HCT116 (cell line): Measurements from ENCODE around the gene NCAPH2. TPM values are rescaled to one million over a fixed set of nuclear protein-coding genes. Genes with fewer than 3 reads are reported as not detected.

Experiments used
- ATAC-seq: fragments of 200-7000 bp; cut with Tn5 transposase; 2 replicates; pipeline ENCODE4 v1.9.1; 2020; ENCODE audit warnings: mild to moderate bottlenecking, moderate library complexity
- BruUV-seq: library from RNA; stranded (reverse); fragments of 400-500 nt; replicated peaks from 2 replicates; lab custom pipeline; 2021; lab: Mats Ljungman, UMichigan
- CTCF ChIA-PET: fragments of 300-600 bp; sonication (Branson Sonifier 250); formaldehyde crosslinking; loops from one replicate; lab custom pipeline; 2021; ENCODE audit warnings: antibody characterized with exemption; lab: Charles Lee
- POLR2A ChIA-PET: fragments of 300-600, 350-600 bp; sonication (Branson Sonifier 250); formaldehyde crosslinking; loops from one replicate; lab custom pipeline; 2021; ENCODE audit warnings: antibody characterized with exemption; lab: Charles Lee
- RAD21 ChIA-PET, 2 experiments: fragments of 300-600 bp; sonication (Branson Sonifier 250); formaldehyde crosslinking; loops; one replicate each; lab custom pipeline; 2023; ENCODE audit warnings: low total read pairs in 2 of 2; ENCODE audit not compliant: uncharacterized antibody in 2 of 2, unreplicated experiment in 2 of 2, low non-redundant PET in 1 of 2; lab: Charles Lee
- DNase-seq: peaks from one replicate; pipeline ENCODE4 v3.0.0-alpha.2; 2010; ENCODE audit warnings: low read depth, low spot score
- H2AFZ ChIP-seq: fragments of 200-600 bp; shearing (Covaris generic), sonication (generic); 2 replicates; pipeline ENCODE4 v1.6.1; 2017; ENCODE audit warnings: low read depth, mixed run types, mixed read lengths, antibody characterized with exemption, low read length; ENCODE audit not compliant: poor library complexity, severe bottlenecking
- H3K27ac ChIP-seq: 2 replicates; pipeline ENCODE4 v1.5.1; 2012; ENCODE audit warnings: low read depth, low read length
- H3K27me3 ChIP-seq: fragments of 200-600 bp; sonication (generic); 2 replicates; pipeline ENCODE4 v1.6.1; 2016; ENCODE audit warnings: mixed run types, low read length, mixed read lengths; ENCODE audit not compliant: insufficient read depth
- H3K36me3 ChIP-seq, 2 experiments: fragments of 200-500 bp in 1 of 2; fragments of 200-600 bp in 1 of 2; sonication (Bioruptor generic) in 1 of 2; sonication (generic) in 1 of 2; 2 replicates each; pipeline versions ENCODE4 v1.5.1 to v1.6.1; 2014 to 2016; ENCODE audit warnings: low read length in 2 of 2, inconsistent platforms in 1 of 2, mixed read lengths in 1 of 2, mixed run types in 1 of 2; ENCODE audit not compliant: insufficient read depth in 2 of 2, control insufficient read depth in 1 of 2
- H3K4me1 ChIP-seq, 2 experiments: fragments of 200-600 bp in 1 of 2; sonication (generic) in 1 of 2; 2 replicates each; pipeline versions ENCODE4 v1.5.1 to v1.6.1; 2012 to 2017; ENCODE audit warnings: low read length in 2 of 2, inconsistent platforms in 1 of 2, mild to moderate bottlenecking in 1 of 2, mixed read lengths in 1 of 2, mixed run types in 1 of 2, moderate library complexity in 1 of 2; ENCODE audit not compliant: insufficient read depth in 2 of 2, control insufficient read depth in 1 of 2
- H3K4me2 ChIP-seq: fragments of 200-600 bp; sonication (generic); 2 replicates; pipeline ENCODE4 v1.6.1; 2017; ENCODE audit warnings: mixed run types, low read length, mixed read lengths
- H3K4me3 ChIP-seq, 2 experiments: fragments of 200-600 bp in 1 of 2; sonication (generic) in 1 of 2; replicated peaks in 1 of 2; 2 replicates each; pipeline ENCODE4 v1.5.1; 2011 to 2016; ENCODE audit warnings: low read length in 2 of 2, control low read depth in 1 of 2, low read depth in 1 of 2, mild to moderate bottlenecking in 1 of 2, mixed read lengths in 1 of 2, mixed run types in 1 of 2
- H3K79me2 ChIP-seq: fragments of 200-600 bp; sonication (generic); 2 replicates; pipeline ENCODE4 v1.6.1; 2017; ENCODE audit warnings: mild to moderate bottlenecking, mixed run types, low read length, moderate library complexity, mixed read lengths; ENCODE audit not compliant: insufficient read depth
- H3K9ac ChIP-seq: fragments of 200-600 bp; sonication (generic); 2 replicates; pipeline ENCODE4 v1.6.1; 2016; ENCODE audit warnings: low read length, mixed read lengths
- H3K9me2 ChIP-seq: fragments of 200-600 bp; sonication (generic), shearing (Covaris generic); 2 replicates; pipeline ENCODE4 v1.6.1; 2017; ENCODE audit warnings: mixed run types, mild to moderate bottlenecking, moderate library complexity; ENCODE audit not compliant: insufficient read depth
- H3K9me3 ChIP-seq, 2 experiments: fragments of 200-500 bp in 1 of 2; fragments of 200-600 bp in 1 of 2; sonication (Bioruptor generic) in 1 of 2; sonication (generic) in 1 of 2; 2 replicates each; pipeline ENCODE4 v1.6.1; 2014 to 2017; ENCODE audit warnings: low read length in 2 of 2, mixed read lengths in 2 of 2, inconsistent platforms in 1 of 2, low read depth in 1 of 2, mild to moderate bottlenecking in 1 of 2, mixed run types in 1 of 2, moderate library complexity in 1 of 2; ENCODE audit not compliant: control insufficient read depth in 1 of 2, insufficient read depth in 1 of 2
- H4K20me1 ChIP-seq: fragments of 200-600 bp; sonication (generic), shearing (Covaris generic); 2 replicates; pipeline ENCODE4 v1.6.1; 2017; ENCODE audit warnings: mixed run types, mild to moderate bottlenecking, moderate library complexity; ENCODE audit not compliant: insufficient read depth
- CBX3 ChIP-seq: IDR thresholded peaks from 2 replicates; pipeline ENCODE4 v1.6.1; 2012; ENCODE audit warnings: low read depth
- EZH2 ChIP-seq: fragments of 200-600 bp; sonication (generic); IDR thresholded peaks from 2 replicates; pipeline ENCODE4 v1.6.1; 2017; ENCODE audit warnings: antibody characterized with exemption, mixed run types
- JUND ChIP-seq: IDR thresholded peaks from 2 replicates; pipeline ENCODE4 v1.6.1; 2012
- MAX ChIP-seq: IDR thresholded peaks from 2 replicates; pipeline ENCODE4 v1.6.1; 2012
- POLR2A ChIP-seq: IDR thresholded peaks from 2 replicates; pipeline ENCODE4 v1.7.0; 2011; ENCODE audit warnings: borderline replicate concordance; ENCODE audit not compliant: insufficient read depth, insufficient read length; ENCODE audit errors: extremely low read depth
- RAD21 ChIP-seq: IDR thresholded peaks from 2 replicates; pipeline ENCODE4 v1.6.1; 2012; ENCODE audit warnings: low read depth, mild to moderate bottlenecking
- REST ChIP-seq: IDR thresholded peaks from 2 replicates; pipeline ENCODE4 v1.6.1; 2012; ENCODE audit warnings: low read depth
- TCF7L2 ChIP-seq: IDR thresholded peaks from 2 replicates; pipeline ENCODE4 v1.7.0; 2011; ENCODE audit warnings: borderline replicate concordance, inconsistent platforms; ENCODE audit not compliant: insufficient read depth, insufficient read length; ENCODE audit errors: extremely low read depth
- ZBTB33 ChIP-seq: IDR thresholded peaks from 2 replicates; pipeline ENCODE4 v1.6.1; 2011; ENCODE audit warnings: mild to moderate bottlenecking, low read length, moderate library complexity; ENCODE audit not compliant: insufficient replicate concordance; ENCODE audit errors: extremely low read depth
- ZFX ChIP-seq: fragments of 450-650 bp; IDR thresholded peaks from 2 replicates; pipeline ENCODE4 v1.6.1; 2017
- intact Hi-C: fragments of 100-400 bp; cut with micrococcal nuclease; formaldehyde crosslinking; loops from 2 replicates; pipeline ENCODE4 v1.10.0; 2022
- total RNA-seq: library from RNA; stranded (reverse); gene quantifications from one replicate; pipeline ENCODE4 v1.2.1, GENCODE V29; 2021; ENCODE audit not compliant: unreplicated experiment

NCAPH2 gene
- total RNA-seq, 1 experiment from 2014 or later, result 99.1 TPM

GRCh38 chr22:50465066-50465930 lies 42.7 kb upstream of the NCAPH2 start (continued):
- TF ChIP-seq ZBTB33, result no peak
- TF ChIP-seq ZFX, result no peak
- no peak for TF ChIP-seq REST
- no peak for TF ChIP-seq CBX3

GRCh38 chr22:50467341-50467740 lies 40.7 kb upstream of the NCAPH2 start:
- Histone ChIP-seq H3K9me3 (no peaks in the 10 kb centered on the region), H2AFZ (no peak overlapping the region), H3K4me1 (peaks cover 18 to 33% of the 10 kb centered on the region in 2 experiments), H3K9me2 (no peaks in the 10 kb centered on the region), H3K9ac (no peak overlapping the region), H4K20me1 (peaks cover 4% of the 10 kb centered on the region; the same call in 1 of the 2 replicates), H3K4me2 (no peak overlapping the region), H3K27ac (no peak overlapping the region), H3K4me3 (no peak overlapping the region), H3K79me2 (peaks cover 38% of the 10 kb centered on the region), H3K27me3 (no peaks in the 10 kb centered on the region), H3K36me3 (peaks cover 9 to 14% of the 10 kb centered on the region in 2 experiments; a peak in 3 of 4 replicates)
- ChIA-PET CTCF (no interaction called here), POLR2A (no interaction called here), RAD21 (no interaction called here)
- intact Hi-C loops, result no loop called here
- ATAC-seq (no peak), DNase-seq (no peak)
- BruUV-seq, result no TSS peak
- no peak for TF ChIP-seq REST
- no peak for TF ChIP-seq RAD21
- no peak for TF ChIP-seq CBX3
- no peak for TF ChIP-seq EZH2
- no peak for TF ChIP-seq ZBTB33
- TF ChIP-seq MAX, result no peak
- TF ChIP-seq TCF7L2, result no peak
- no peak for TF ChIP-seq POLR2A
- no peak for TF ChIP-seq JUND
